ENCODE measurements around the gene WIPF1.

WIPF1 gene

DNA sequence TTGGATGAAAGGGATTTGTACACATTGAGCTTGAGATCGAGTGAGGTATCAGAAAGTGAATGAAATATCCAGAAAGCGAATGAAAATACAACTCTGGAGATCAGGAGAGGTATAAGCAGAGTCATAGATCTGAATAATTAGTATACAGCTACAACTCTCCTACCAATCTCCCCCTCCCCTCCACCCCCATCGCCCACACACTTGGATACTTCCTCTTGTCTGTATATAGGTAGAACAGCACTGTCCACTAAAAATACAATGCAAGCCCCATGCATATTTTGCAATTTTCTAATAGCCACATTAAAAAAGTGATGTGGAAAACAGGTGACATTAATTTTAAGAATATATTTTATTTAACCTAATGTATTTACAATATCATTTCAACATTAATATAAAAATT is 23.7 kb upstream of the WIPF1 start:
- DNase-seq, result no peak

DNA sequence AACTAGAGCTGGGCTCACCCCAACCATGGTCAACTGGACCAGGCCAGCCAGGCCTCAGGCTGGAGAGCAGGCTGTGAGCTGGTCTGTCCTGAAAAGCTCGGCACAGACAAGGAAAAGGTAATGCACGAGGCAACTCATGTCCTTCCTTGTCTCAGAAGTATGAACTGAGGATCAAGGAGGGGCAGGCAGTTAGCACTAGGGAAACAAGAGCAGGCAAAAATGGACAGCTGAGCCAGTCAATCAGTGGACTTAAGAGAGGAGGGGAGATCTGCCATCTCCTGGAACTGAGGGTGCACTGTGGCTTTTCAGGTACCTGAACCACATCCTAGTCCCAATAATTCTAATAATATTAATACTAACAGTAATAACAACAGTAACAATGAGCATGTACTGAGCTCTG is 20.6 kb upstream of the WIPF1 start:
- no peak for DNase-seq

DNA sequence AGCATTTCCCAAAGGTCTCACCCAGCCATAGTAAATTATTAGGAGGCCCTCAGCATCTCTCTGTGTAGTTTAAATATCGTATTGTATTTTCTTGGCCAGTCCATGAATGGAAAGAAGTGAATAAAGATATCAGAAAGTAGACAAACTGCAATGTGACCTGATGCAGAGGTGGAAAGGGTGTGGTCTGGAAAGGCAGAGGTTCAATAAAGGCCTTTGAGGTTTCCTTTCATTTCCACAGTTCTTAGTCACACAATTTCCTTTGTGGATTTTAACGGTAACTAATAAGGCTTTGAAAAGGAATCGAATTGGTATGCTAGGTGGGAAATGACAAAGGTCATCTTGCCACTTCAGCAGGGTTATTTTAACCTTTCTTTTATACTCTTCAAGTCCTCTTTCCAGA is 20.1 kb upstream of the WIPF1 start:
- no peak for DNase-seq

GRCh38 chr2:174617120-174617519 is 19.5 kb upstream of the WIPF1 start:
- DNase-seq, result no peak

DNA sequence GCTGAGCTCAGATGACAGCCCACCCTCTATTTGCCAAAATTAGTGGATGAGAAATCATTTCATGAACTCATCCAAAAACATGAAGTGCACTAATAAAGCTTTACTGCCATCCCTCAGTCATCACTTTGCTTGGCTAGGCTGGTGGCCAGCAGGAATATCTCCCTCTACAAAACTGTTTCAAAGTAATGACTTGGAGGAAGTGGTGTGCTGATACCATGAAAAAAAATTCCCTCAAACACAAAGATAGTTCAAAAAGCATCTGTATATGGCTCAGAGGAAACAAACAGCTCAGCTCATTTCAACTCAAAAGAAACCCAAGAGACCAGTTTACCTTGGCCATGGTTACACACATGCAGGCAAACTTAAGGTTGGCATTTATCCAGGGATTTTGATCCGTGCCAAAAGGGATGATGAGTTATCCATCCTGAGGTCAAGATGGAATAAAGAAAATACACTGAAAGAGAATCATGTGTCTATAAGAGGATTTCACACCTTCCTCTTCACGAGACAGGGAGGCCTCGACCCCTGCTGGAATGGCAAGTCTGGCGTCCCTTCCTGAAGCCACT is 18.4 kb upstream of the WIPF1 start:
- peak; percentile 68 for DNase-seq

GRCh38 chr2:174614261-174614660 is 16.7 kb upstream of the WIPF1 start:
- DNase-seq, result peak; percentile 83

DNA sequence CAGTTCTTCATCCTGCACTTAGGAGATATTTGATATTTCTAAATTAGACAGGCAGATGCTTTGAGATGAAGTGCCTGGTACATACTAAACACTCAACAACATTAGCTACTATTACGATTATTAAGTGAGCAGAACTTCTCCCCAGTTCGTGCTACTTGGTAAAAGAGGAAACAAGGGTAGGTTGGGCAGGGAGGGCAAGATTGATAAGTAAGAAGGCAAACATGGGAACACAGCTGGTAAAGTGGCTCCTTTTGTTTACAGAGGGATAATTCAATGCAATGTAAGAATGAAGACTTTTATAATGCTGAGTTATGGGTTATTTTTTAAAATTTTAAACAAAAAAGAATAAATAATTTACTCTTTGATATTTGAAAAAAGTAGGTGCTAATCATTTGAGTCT is 15.9 kb upstream of the WIPF1 start:
- no peak for DNase-seq

DNA sequence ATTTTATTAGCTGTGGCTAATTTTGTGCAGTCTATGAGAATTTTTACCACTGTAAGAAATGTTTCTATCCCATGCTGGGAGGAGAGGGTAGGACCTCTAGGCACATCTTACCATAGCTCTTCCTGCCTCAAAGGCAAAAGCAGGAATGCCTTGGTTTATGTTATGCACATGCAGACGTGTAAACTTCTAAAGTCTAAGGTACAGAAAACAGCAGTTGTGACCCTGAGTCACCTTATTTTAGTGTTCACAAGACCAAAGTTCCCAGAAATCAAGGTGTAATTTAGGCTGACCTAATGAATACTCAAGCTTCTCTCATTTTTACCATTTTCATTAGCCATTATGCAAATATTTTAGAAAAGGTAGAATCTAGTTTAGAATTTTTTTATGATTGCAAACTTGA is 15.4 kb upstream of the WIPF1 start:
- DNase-seq, result no peak

DNA sequence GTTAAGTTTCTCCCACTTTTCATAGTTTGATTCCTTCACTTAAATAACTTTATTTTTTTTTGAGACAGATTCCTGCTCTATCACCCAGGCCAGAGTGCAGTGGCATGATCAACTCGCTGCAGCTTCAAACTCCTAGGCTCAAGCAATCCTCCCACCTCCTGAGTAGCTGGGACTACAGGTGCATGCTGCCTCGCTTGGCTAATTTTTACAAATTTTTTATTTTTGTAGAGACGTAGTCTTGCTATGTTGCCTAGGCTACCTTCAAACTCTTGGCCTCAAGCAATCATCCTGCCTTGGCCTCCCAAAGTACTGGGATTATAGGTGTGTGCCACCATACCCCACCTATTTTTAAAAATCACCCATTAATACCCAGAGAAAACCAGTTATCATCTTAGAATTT is 14.2 kb upstream of the WIPF1 start:
- DNase-seq, result no peak

DNA sequence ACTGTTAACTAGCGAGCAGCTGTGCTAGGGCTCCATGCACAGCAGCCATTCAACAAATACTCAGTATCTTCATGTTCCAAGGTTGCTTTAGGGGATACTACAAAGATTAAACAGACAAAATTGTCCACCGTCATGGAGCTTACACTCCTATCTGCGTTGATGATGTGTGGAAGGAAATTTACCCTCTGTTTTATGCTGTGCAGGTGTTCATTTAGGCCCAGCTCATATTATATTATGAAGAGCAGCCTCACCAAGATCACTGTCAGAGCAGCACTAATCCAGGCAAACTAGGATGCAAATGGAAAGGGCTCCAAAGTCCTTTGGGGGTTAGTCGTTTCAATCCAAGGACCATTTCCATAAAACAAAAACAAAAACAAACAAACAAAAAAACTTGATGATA is 13.4 kb upstream of the WIPF1 start:
- no peak for DNase-seq

DNA sequence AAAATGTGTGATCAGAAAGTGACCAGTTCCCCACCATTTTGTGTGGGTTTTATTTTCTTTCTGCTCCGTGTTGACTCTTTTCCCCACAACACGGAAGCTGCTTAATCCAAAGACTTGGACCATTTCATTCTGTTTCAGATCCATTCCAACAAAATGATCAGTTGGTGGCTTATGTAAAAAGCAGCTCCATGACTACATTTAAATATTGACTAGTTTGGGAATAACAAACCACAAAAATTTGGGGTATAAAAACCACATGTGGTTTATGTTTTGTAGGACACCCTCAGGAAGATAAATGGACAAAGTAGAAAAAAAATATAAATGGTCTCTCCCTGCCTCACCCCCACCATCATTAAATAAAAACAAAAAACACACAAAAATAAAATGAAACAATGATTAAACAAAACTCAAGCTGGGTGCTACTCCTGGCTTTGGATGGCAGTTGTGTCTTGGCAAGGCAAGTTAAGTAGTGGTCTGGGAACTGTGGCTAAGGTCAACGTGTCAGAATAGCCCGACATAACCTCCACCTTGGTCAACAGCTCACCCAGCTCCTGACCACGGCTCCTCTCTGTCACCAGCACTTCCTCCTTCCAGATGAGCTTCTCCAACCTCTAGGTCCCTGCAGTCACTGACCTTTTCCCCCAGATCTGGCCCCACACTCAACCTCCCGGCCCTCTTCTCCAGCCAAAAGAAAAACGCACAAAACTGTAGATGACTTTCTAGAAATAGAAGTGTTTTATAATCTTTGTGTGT is 12.8 kb upstream of the WIPF1 start:
- DNase-seq, result no peak

DNA sequence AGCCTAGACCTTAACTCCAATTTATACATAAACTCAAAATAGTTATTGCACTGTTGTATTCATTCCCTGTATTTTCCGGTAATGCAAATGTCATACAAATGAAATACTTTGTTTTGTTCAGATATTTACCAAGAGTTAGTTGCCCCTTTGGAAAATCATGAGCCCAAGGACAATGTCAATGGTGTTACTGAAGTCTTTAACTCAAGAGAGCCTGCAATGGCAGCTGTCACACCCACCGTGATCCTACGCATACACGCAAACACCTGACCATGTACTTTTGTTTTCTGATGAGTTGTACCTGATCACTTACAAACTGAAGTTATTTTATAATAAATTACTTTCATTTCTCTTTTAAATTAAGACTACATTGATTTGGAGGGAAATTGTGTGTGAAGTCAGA is 11.7 kb upstream of the WIPF1 start:
- DNase-seq, result no peak

DNA sequence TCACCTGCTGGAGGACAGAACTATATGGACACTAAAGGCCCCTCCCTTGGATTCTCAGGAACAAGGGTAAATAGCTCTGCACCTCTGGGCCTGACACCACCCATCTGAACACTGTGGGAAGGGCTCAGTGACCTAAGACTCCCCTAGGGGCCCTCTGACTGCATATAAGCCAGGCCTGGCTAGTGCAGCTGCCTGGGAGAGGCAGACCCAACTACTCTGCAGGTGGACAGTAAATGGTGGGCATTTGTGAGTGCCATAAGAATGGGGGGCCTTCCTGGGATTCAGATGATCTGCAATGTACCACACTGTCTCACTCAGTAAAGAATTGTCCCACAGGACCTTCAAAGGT is 11.2 kb upstream of the WIPF1 start:
- DNase-seq, result no peak

DNA sequence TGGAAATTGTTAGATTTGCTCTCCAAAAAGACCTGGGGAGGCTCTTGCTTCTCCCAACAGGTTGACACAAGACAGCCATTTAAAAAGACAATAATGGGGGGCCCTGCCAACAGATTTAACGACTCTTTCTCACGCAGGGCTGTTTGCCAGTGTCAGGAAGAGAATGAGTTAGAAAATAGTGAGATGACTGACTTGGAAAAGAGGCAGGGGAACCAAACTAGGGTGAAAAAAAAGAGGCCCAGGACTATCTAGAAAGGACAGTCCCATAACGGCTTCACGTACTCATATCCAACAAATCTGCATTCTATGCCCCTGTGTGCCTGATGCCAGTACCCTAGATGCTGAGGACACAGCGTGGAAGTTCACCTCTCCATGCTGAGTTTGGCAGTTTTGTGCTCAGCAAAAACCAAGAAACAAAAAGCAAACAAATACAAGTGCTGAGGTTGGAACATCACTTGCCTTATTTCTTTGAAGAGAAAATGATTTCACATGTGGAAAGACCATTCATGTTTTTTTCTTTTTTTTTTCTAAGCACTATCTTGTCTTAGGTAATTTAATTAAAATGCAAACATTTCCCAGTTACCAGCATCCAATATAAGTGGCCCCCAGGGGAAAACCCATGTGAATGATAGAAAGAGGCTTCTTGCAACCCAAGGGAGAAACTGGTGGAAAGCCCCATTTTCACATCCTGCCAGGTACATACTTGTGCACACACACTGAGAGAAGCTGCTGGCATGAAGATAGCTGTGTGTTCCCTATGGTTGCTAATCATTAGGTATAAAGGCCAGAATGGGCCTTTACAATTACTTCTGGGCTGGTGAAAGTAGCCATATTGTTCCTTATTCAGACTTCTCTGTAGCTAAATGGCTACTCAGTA is 10.6 kb upstream of the WIPF1 start:
- DNase-seq, result no peak

DNA sequence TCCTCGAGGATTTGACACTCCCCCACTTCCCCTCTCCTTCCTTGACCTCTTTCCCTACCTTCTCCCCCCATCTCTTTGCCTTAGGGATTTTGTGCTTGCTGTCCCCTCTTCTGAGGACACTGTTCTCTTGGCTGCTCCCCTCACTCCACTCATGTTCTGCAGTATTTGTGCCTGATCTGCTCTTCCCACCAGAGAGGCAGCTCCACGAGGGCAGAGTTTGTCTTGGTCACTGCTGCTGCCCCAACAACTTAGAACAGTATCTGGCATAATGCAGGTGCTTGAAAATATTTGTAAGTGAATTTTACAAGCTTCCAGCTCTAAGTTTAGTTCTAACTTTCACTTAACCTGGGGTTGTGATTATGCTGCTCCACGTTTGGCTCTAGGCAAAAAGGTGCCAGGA is 10.0 kb upstream of the WIPF1 start:
- DNase-seq, result no peak

- DNase-seq, result peak; percentile 88
Observed at GRCh38 chr2:174606336-174606735, 8.7 kb upstream of the WIPF1 start.

- no peak for DNase-seq
Observed at GRCh38 chr2:174605687-174606086, 8.1 kb upstream of the WIPF1 start.

- DNase-seq, result peak; percentile 42
Observed at GRCh38 chr2:174603280-174603679, 5.7 kb upstream of the WIPF1 start.

DNA sequence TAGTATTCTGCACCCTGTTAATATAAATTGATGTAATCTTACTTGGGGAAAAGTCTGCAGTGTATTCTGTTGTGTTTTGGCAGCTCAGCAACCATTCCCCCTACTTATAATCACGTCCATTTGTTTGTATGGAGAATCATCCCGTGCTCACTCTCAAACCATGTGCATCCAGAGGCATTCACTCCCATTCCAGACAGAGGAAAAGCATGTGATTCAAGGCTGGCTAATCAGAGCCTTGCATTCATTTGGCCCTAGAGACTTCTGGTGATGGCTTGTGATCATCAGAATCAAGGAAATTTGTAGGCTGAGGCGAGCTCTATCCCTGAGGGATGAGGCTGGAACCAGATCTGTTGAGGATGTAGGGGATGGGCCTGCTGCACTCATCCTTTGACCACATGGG is 5.1 kb upstream of the WIPF1 start:
- no peak for DNase-seq

- no peak for DNase-seq
Observed at GRCh38 chr2:174600349-174600748, 2.7 kb upstream of the WIPF1 start.

- no peak for DNase-seq
Observed at GRCh38 chr2:174599310-174599921, 1.8 kb upstream of the WIPF1 start.

- no peak for DNase-seq
Observed at GRCh38 chr2:174597009-174597344, 627 bp downstream of the WIPF1 start.

GRCh38 chr2:174595891-174596397 is 1.7 kb downstream of the WIPF1 start:
- no peak for DNase-seq

All from EL (cell line).